GM12874 (cell line): ENCODE results near the gene MB21D2.

Experiments
- CTCF ChIP-seq: IDR thresholded peaks from 2 replicates; pipeline ENCODE4 v1.5.1; 2011; ENCODE audit warnings: low read depth, mild to moderate bottlenecking, control low read depth, low read length, moderate library complexity; ENCODE audit not compliant: insufficient read depth

The MB21D2 gene

GRCh38 chr3:192902549-192902948, 15.1 kb downstream of the MB21D2 start:
- TF ChIP-seq CTCF = no peak

DNA sequence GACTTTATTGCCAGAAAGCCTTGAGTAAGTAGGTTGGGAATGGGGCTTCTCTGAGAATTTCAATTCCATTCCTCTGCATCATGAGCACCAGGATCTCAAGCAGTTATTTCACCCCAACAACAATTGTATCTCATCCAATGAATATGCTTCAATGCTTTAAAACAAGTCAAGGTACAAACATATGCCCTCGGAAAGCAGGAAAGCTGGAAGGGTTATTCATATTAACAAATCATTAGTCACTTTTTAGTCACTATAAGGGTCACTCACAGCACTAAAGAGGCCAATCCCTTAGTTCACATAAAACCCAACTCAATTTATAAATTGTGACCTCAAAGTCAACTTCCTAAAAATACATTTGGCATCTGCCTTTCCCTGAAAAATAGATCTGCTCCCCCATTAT, 16.2 kb downstream of the MB21D2 start:
- TF ChIP-seq CTCF = no peak

DNA sequence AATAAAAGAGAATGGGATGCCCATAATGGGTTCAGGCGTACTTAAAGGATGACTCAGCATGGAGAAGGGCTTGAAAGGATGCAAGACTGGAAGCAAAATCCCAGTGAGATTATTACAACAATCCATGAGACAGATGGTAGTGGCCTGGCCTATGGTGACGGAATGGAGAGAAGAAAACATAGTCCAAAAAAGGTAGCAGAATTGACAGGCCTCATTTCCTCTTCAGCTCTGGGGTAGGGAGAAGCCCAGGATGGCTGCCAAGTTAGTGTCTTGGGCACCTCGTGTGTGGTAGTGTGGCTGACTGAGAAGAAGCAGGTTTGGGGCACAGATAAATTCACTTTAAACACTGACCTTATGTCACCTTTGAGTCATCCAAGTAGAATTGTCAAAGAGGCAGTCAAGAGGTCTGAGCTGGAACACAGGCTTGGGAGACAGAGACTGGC, 18.1 kb downstream of the MB21D2 start:
- TF ChIP-seq CTCF = no peak

DNA sequence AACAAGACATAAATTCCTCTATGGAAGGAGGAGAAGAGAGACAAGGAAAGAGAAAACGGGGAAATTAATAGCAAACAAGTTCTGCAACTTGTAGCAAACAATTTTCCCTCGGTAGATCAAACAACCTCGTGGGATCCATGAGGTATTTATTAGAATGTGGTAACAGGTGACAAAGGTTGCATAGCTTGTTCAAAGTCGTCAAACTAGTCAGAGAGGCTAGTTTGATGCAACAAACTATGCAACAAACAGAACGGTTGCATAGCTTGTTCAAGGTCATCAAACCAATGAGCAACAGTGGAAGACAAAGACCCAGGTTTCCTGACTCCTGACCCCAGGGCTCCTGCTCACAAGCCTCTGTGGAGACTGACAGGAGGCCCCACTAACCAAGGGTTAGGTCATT, 20.7 kb downstream of the MB21D2 start:
- no peak for TF ChIP-seq CTCF

DNA sequence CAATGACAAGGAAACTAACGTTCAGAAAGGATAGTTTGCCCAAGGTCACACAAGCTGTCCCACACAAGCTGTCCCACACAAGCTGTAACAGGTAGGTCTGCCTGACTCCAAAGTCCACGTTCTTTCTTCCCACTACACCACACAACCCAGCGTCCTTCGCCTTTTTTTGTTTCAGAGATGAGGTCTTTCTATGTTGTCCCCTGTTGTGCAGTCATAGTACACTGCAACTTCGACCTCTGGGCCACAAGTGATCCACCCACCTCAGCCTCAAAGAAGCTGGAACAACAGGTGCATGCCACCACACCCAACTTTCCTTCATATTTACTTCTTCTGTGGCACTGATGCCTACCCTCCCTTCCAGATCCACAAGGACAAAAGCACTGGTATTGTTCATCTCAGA, 21.4 kb downstream of the MB21D2 start:
- TF ChIP-seq CTCF = no peak

DNA sequence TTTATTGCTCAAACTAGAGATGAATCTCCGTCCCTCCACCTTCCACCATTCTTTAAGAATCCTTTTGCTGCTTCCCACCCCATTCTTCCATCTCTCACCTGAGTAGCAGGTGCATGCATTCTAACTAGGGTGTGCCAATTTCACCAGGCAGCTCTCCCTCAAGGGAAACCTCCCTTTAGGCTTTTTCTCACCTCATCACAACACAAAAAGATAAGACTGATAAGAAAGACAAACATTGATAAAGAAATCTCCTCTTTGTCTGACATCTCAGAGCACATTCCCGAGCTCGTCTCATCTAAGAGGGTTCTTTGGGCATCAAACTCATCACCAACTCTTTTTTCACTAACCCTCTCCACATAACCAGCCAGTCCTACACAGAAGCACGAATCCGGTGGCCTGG, 23.0 kb downstream of the MB21D2 start:
- no peak for TF ChIP-seq CTCF

DNA sequence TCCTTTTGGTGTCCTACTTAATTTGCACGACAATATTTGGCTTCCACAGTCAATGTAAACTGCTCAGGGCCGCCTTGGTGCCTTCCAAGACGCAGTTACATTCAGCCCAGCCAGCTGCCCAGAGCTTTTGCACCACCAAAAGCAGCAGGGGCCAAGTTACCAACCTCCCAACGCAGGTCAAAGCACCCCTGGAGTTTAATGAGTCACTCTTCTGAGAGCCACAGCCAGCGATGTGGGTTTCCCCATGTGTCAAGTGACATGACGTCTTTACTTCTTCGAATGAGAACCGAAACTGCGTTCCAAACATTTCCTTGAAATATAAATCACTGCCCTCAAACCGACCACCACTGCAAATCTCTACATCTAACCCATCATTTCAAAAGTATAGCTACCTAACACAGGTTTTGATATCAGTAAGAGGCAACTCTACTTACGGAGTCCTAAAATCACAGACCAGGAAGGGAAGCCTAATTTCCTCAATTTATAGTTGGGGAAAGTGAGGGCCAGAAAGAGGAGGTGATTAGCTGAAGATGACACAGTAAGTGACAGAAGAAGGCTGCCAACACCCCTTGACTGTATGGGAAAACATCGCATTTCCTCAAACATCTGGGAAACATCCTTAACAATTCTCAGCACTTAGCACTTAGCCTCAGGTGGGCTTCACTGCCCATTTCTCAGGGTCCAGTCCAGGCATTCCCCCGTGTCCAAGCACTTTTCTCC, 24.5 kb downstream of the MB21D2 start:
- no peak for TF ChIP-seq CTCF
